MCF 10A (cell line): ENCODE measurements around the gene ARHGAP22. TPM values are rescaled to one million over a fixed set of nuclear protein-coding genes. Genes with fewer than 3 reads are reported as not detected.

Experiments
- BruUV-seq: library from RNA; stranded (reverse); fragments of 400-500 nt; replicated peaks from 2 replicates; lab custom pipeline; 2021; lab: Mats Ljungman, UMichigan
- CTCF ChIA-PET: fragments of 300-600 bp; sonication (Branson Sonifier 250); formaldehyde crosslinking; extraction: SDS; loops from one replicate; lab custom pipeline; 2021; ENCODE audit warnings: antibody characterized with exemption, inconsistent platforms; lab: Yijun Ruan, JAX
- POLR2A ChIA-PET: fragments of 300-600, 350-650 bp; sonication (Branson Sonifier 250); formaldehyde crosslinking; extraction: SDS; loops from one replicate; lab custom pipeline; 2020; ENCODE audit warnings: antibody characterized with exemption, inconsistent platforms; lab: Yijun Ruan, JAX
- DNase-seq: peaks from one replicate; pipeline ENCODE4 v3.0.0-alpha.2; 2018; ENCODE audit not compliant: unreplicated experiment
- H3K27ac Mint-ChIP-seq: one replicate; pipeline ENCODE4 v1.8.0; 2022; ENCODE audit warnings: mild to moderate bottlenecking, low read depth, mixed read lengths; ENCODE audit not compliant: unreplicated experiment
- H3K27me3 Mint-ChIP-seq: one replicate; pipeline ENCODE4 v1.8.0; 2022; ENCODE audit warnings: mixed read lengths; ENCODE audit not compliant: insufficient read depth, unreplicated experiment
- H3K36me3 Mint-ChIP-seq: one replicate; pipeline ENCODE4 v1.8.0; 2022; ENCODE audit warnings: mild to moderate bottlenecking, moderate library complexity, mixed read lengths; ENCODE audit not compliant: insufficient read depth, unreplicated experiment
- H3K4me1 Mint-ChIP-seq: one replicate; pipeline ENCODE4 v1.8.0; 2022; ENCODE audit warnings: mixed read lengths; ENCODE audit not compliant: insufficient read depth, unreplicated experiment
- H3K4me3 Mint-ChIP-seq: one replicate; pipeline ENCODE4 v1.8.0; 2022; ENCODE audit warnings: mild to moderate bottlenecking, moderate library complexity, mixed read lengths; ENCODE audit not compliant: unreplicated experiment
- H3K9me3 Mint-ChIP-seq: one replicate; pipeline ENCODE4 v1.8.0; 2022; ENCODE audit warnings: mixed read lengths; ENCODE audit not compliant: unreplicated experiment
- intact Hi-C: fragments of 100-400 bp; cut with micrococcal nuclease; formaldehyde crosslinking; loops from 2 replicates; pipeline ENCODE4 v1.14.1; 2022
- total RNA-seq: library from RNA; stranded (reverse); gene quantifications from 2 replicates; pipeline ENCODE4 v1.2.3, GENCODE V29; 2022
- TF ChIP-seq, protein P1 (sequence below): fragments of 200-600 bp; IDR thresholded peaks from one replicate; pipeline ENCODE4 v1.8.0; 2022; ENCODE audit warnings: antibody characterized with exemption, mild to moderate bottlenecking; ENCODE audit not compliant: unreplicated experiment

The ARHGAP22 gene
- total RNA-seq, 1 experiment from 2014 or later, result 6.3 TPM

DNA sequence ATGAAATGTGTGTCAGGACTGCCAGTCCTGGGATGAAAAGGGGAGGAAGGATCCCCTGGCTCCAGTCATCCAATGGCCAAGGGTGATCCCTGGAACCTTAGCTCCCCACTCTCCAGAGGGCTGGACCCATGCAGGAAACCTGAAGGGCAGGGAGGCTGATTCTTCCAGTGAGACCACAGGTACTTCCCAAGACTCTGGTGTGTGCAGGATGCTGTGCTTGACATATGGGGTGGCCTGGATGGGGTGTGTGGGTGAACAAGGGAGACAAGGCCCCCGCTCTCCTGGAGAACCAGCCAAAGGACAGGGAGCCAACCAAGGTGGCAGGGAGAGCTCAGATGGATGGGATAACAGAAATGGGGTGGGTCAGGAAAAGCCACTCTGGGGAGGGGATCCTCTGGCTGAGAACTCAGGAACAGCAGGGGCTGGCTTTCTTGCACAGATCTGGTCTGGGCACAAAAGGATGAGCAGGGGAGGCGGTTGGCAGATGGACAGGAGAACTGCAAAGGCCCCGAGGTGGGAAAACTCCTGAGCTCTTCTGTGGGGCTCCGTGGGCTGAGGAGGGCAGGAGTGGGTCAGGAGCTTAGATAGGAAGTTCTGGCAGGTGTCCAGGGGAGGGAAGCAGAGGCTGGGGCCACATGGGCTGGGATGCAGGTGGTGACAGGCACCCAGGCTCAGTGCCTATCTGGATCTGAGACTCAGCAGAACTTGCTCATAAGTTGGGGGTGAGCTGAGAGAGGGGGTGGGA lies 100.6 kb downstream of the ARHGAP22 start:
- no TSS peak for BruUV-seq
- no peak overlapping the region for H3K27ac Mint-ChIP-seq
- ChIA-PET POLR2A (no interaction called here), CTCF (interaction anchor here (0.7 to 1.2 kb wide), 7 partner anchors 16 to 1437 kb away, joined by 3 read pairs; no protein-coding TSS in a partner anchor)
- H3K27me3 Mint-ChIP-seq, result no peaks in the 10 kb centered on the region
- no peak for DNase-seq
- no peaks in the 10 kb centered on the region for H3K9me3 Mint-ChIP-seq
- TF ChIP-seq, protein P1, sequence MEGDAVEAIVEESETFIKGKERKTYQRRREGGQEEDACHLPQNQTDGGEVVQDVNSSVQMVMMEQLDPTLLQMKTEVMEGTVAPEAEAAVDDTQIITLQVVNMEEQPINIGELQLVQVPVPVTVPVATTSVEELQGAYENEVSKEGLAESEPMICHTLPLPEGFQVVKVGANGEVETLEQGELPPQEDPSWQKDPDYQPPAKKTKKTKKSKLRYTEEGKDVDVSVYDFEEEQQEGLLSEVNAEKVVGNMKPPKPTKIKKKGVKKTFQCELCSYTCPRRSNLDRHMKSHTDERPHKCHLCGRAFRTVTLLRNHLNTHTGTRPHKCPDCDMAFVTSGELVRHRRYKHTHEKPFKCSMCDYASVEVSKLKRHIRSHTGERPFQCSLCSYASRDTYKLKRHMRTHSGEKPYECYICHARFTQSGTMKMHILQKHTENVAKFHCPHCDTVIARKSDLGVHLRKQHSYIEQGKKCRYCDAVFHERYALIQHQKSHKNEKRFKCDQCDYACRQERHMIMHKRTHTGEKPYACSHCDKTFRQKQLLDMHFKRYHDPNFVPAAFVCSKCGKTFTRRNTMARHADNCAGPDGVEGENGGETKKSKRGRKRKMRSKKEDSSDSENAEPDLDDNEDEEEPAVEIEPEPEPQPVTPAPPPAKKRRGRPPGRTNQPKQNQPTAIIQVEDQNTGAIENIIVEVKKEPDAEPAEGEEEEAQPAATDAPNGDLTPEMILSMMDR, result no peak
- no peak overlapping the region for H3K4me3 Mint-ChIP-seq
- no peaks in the 10 kb centered on the region for H3K36me3 Mint-ChIP-seq
- H3K4me1 Mint-ChIP-seq, result peaks cover 5% of the 10 kb centered on the region
- intact Hi-C loops, result no loop called here

DNA sequence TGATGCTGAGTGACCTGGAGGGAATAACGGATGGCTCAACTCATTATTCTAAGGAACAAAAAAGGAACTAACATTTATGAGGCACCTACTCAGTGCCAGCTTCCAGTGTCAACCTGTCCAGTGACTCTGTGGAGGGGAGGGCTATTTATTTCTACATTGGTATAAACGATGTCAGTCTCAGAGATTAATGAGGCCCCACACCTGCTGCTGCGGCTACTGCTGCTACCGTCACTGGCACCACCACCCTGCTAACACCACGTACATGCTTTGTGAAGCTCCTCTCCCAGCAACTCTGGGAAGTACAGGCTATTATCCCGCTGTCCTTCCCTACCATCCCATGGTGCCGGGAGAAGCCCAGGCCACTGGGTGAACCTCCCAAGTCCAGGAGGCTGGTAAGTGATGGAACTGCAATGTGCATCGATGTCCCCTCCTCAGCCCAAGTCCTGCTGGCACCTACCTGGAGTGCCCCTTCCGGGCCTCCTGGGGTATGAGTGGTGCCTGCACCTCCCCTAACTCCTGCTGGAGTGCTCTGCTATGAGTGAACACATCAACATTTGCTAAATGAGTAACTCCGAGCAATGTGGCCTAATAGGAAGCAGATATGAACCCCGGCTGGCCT lies 101.5 kb downstream of the ARHGAP22 start:
- intact Hi-C loops, result no loop called here
- ChIA-PET CTCF (interaction anchor here (0.7 kb wide), 3 partner anchors 19 to 1438 kb away, joined by 3 read pairs; no protein-coding TSS in a partner anchor), POLR2A (no interaction called here)
- no TSS peak for BruUV-seq
- Mint-ChIP-seq H3K27me3 (no peaks in the 10 kb centered on the region), H3K36me3 (no peaks in the 10 kb centered on the region), H3K4me3 (no peak overlapping the region), H3K9me3 (no peaks in the 10 kb centered on the region), H3K4me1 (peaks cover under 1% of the 10 kb centered on the region), H3K27ac (no peak overlapping the region)
- DNase-seq, result no peak
- TF ChIP-seq, protein P1, result no peak

GRCh38 chr10:48502791-48503190 lies 102.1 kb downstream of the ARHGAP22 start:
- Mint-ChIP-seq H3K4me1 (peaks cover under 1% of the 10 kb centered on the region), H3K27ac (no peak overlapping the region), H3K27me3 (no peaks in the 10 kb centered on the region), H3K9me3 (no peaks in the 10 kb centered on the region), H3K36me3 (no peaks in the 10 kb centered on the region), H3K4me3 (no peak overlapping the region)
- BruUV-seq, result no TSS peak
- POLR2A ChIA-PET, result no interaction called here
- CTCF ChIA-PET, result interaction anchor here (0.7 kb wide), 1 partner anchor 18 kb away, joined by 3 read pairs; no protein-coding TSS in a partner anchor
- TF ChIP-seq, protein P1, result no peak
- DNase-seq, result no peak
- intact Hi-C loops, result no loop called here
